ENCODE data around the gene NDUFA9. TPM values are rescaled to one million over a fixed set of nuclear protein-coding genes. Genes with fewer than 3 reads are reported as not detected.

Gene NDUFA9
- total and polyA plus RNA-seq, 2 of the 13 experiments (the other 11 are each of a cell fraction or from before 2014, with no cell fraction given), result 68.0 to 150 TPM

DNA sequence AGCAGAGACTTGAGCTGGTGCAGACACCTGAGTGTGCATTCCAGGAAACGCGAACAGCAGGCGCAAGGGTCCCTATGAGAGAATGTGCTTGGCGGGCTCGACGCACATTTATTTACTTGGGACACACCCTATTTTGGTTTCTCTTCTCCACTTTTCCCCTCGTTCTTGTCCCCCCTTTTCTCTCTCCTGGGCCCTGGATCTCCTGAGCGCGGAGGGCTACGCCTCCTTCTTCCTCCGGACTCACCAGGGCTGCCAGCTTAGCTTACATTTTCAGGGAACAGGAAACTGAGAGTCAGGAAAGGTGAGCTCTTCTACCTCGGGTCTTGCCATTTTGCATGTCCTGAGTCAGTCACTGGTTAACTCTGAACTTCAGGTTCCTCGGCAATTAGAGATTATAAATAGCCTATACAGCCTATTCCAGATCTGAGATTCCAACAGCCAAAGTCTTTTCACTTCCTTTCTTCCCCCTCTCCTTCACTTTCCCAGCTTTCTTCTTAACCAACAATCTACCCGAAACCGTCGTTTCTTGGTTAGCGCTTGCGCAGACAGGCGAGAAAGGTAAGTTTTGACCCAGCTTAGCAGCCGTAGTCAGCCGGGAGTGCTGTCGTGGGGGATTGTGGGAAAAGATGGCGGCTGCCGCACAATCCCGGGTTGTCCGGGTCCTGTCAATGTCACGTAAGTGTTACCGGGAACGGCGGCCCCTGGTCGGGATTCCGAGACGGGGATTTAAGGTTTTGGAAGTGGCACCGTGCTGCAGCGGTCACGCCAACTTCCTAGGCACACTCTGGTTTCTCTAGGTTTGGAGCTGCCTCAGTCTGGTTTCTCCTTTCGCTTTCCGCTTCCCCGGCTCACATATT is at the start of gene NDUFA9, which contains the start of gene AKAP3 (continued):
- TF ChIP-seq FOXJ3 (CRISPR knock-in tag; IDR thresholded peaks at IDR 0.05; ENCODE audit: borderline replicate concordance) (no peak), ZBTB1 (CRISPR knock-in tag; IDR thresholded peaks at IDR 0.05; ENCODE audit: borderline replicate concordance) (no peak), ISX (CRISPR knock-in tag; conservative IDR thresholded peaks at IDR 0.05) (no peak), YY1 (IDR thresholded peaks at IDR 0.05; ENCODE audit: insufficient read depth, insufficient replicate concordance, low read depth, low read length) (peak; percentile 98), ZNF772 (CRISPR knock-in tag; IDR thresholded peaks at IDR 0.05) (peak; percentile 39; the same call in 1 of the 2 replicates), ZNF335 (CRISPR knock-in tag; IDR thresholded peaks at IDR 0.05) (0 out of 2 replicates have a peak, but pooled peaks have one; percentile 27), CREM (IDR thresholded peaks at IDR 0.05) (peak; percentile 71; the same call in 1 of the 2 replicates), CREM (CRISPR knock-in tag; IDR thresholded peaks at IDR 0.05) (no peak), KDM2A (CRISPR knock-in tag; IDR thresholded peaks at IDR 0.05; ENCODE audit: borderline replicate concordance, low read depth) (peak; percentile 91), DNMT1 (CRISPR knock-in tag; IDR thresholded peaks at IDR 0.05) (no peak), HDAC2 (CRISPR knock-in tag; IDR thresholded peaks at IDR 0.05) (peak; percentile 38; the same call in 1 of the 2 replicates), FOXA3 (CRISPR knock-in tag; IDR thresholded peaks at IDR 0.05) (0 out of 2 replicates have a peak, but pooled peaks have one; percentile 5), CCDC6 (CRISPR knock-in tag; IDR thresholded peaks at IDR 0.05) (0 out of 2 replicates have a peak, but pooled peaks have one; percentile 61), SRSF1 (optimal IDR thresholded peaks at IDR 0.05; ENCODE audit: low read depth, low read length) (no peak), ZNF850 (CRISPR knock-in tag; conservative IDR thresholded peaks at IDR 0.05) (no peak), KAT8 (CRISPR knock-in tag; IDR thresholded peaks at IDR 0.05) (peak; percentile 97), IRF2 (CRISPR knock-in tag; IDR thresholded peaks at IDR 0.05) (peak; percentile 92)
- TF ChIP-seq, protein P1, sequence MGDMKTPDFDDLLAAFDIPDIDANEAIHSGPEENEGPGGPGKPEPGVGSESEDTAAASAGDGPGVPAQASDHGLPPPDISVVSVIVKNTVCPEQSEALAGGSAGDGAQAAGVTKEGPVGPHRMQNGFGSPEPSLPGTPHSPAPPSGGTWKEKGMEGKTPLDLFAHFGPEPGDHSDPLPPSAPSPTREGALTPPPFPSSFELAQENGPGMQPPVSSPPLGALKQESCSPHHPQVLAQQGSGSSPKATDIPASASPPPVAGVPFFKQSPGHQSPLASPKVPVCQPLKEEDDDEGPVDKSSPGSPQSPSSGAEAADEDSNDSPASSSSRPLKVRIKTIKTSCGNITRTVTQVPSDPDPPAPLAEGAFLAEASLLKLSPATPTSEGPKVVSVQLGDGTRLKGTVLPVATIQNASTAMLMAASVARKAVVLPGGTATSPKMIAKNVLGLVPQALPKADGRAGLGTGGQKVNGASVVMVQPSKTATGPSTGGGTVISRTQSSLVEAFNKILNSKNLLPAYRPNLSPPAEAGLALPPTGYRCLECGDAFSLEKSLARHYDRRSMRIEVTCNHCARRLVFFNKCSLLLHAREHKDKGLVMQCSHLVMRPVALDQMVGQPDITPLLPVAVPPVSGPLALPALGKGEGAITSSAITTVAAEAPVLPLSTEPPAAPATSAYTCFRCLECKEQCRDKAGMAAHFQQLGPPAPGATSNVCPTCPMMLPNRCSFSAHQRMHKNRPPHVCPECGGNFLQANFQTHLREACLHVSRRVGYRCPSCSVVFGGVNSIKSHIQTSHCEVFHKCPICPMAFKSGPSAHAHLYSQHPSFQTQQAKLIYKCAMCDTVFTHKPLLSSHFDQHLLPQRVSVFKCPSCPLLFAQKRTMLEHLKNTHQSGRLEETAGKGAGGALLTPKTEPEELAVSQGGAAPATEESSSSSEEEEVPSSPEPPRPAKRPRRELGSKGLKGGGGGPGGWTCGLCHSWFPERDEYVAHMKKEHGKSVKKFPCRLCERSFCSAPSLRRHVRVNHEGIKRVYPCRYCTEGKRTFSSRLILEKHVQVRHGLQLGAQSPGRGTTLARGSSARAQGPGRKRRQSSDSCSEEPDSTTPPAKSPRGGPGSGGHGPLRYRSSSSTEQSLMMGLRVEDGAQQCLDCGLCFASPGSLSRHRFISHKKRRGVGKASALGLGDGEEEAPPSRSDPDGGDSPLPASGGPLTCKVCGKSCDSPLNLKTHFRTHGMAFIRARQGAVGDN (CRISPR knock-in tag; IDR thresholded peaks at IDR 0.05), result peak; percentile 72
- TF ChIP-seq, protein P2, sequence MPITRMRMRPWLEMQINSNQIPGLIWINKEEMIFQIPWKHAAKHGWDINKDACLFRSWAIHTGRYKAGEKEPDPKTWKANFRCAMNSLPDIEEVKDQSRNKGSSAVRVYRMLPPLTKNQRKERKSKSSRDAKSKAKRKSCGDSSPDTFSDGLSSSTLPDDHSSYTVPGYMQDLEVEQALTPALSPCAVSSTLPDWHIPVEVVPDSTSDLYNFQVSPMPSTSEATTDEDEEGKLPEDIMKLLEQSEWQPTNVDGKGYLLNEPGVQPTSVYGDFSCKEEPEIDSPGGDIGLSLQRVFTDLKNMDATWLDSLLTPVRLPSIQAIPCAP (CRISPR knock-in tag; IDR thresholded peaks at IDR 0.05; ENCODE audit: low read depth), result 0 out of 2 replicates have a peak, but pooled peaks have one; percentile 49
- TF ChIP-seq, protein P3, sequence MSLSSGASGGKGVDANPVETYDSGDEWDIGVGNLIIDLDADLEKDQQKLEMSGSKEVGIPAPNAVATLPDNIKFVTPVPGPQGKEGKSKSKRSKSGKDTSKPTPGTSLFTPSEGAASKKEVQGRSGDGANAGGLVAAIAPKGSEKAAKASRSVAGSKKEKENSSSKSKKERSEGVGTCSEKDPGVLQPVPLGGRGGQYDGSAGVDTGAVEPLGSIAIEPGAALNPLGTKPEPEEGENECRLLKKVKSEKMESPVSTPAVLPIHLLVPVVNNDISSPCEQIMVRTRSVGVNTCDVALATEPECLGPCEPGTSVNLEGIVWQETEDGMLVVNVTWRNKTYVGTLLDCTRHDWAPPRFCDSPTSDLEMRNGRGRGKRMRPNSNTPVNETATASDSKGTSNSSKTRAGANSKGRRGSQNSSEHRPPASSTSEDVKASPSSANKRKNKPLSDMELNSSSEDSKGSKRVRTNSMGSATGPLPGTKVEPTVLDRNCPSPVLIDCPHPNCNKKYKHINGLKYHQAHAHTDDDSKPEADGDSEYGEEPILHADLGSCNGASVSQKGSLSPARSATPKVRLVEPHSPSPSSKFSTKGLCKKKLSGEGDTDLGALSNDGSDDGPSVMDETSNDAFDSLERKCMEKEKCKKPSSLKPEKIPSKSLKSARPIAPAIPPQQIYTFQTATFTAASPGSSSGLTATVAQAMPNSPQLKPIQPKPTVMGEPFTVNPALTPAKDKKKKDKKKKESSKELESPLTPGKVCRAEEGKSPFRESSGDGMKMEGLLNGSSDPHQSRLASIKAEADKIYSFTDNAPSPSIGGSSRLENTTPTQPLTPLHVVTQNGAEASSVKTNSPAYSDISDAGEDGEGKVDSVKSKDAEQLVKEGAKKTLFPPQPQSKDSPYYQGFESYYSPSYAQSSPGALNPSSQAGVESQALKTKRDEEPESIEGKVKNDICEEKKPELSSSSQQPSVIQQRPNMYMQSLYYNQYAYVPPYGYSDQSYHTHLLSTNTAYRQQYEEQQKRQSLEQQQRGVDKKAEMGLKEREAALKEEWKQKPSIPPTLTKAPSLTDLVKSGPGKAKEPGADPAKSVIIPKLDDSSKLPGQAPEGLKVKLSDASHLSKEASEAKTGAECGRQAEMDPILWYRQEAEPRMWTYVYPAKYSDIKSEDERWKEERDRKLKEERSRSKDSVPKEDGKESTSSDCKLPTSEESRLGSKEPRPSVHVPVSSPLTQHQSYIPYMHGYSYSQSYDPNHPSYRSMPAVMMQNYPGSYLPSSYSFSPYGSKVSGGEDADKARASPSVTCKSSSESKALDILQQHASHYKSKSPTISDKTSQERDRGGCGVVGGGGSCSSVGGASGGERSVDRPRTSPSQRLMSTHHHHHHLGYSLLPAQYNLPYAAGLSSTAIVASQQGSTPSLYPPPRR (CRISPR knock-in tag; IDR thresholded peaks at IDR 0.05; ENCODE audit: borderline replicate concordance), result 0 out of 2 replicates have a peak, but pooled peaks have one; percentile 15
